SK-N-SH (cell line): Measurements from ENCODE around the gene ELFN2. TPM values are rescaled to one million over a fixed set of nuclear protein-coding genes. Genes with fewer than 3 reads are reported as not detected.

Experiments used
- CTCF ChIA-PET: fragments of 300-600, 350-600 bp; formaldehyde crosslinking; extraction: SDS; loops from one replicate; lab custom pipeline; 2021; lab: Yijun Ruan, JAX
- POLR2A ChIA-PET: fragments of 350-600 bp; sonication (Branson Sonifier 250); formaldehyde crosslinking; extraction: SDS; loops from one replicate; lab custom pipeline; 2020; ENCODE audit warnings: antibody characterized with exemption, inconsistent platforms; lab: Yijun Ruan, JAX
- DNase-seq: peaks from one replicate; pipeline ENCODE4 v3.0.0; 2012
- H2AFZ ChIP-seq: fragments of 200-600 bp; sonication (generic); 2 replicates; pipeline ENCODE4 v1.8.1; 2016; ENCODE audit warnings: antibody characterized with exemption, mild to moderate bottlenecking, low read depth
- H3F3A ChIP-seq: fragments of 200-600 bp; sonication (generic); replicated peaks from 2 replicates; pipeline ENCODE3; 2016; ENCODE audit warnings: antibody characterized with exemption, mild to moderate bottlenecking; ENCODE audit not compliant: insufficient read depth
- H3K27ac ChIP-seq, 2 experiments: fragments of 200-500 bp in 1 of 2; fragments of 200-600 bp in 1 of 2; sonication (Bioruptor generic) in 1 of 2; sonication (generic), shearing (Covaris generic) in 1 of 2; 2 replicates each; pipeline versions ENCODE4 v1.5.1 to v1.6.1; 2014 to 2016; ENCODE audit warnings: low read depth in 2 of 2, inconsistent platforms in 1 of 2, low read length in 1 of 2, mild to moderate bottlenecking in 1 of 2, mixed read lengths in 1 of 2
- H3K27me3 ChIP-seq: fragments of 200-600 bp; sonication (generic), shearing (Covaris generic); 2 replicates; pipeline ENCODE4 v1.6.1; 2016; ENCODE audit warnings: mixed run types; ENCODE audit not compliant: insufficient read depth
- H3K36me3 ChIP-seq, 2 experiments: fragments of 200-500 bp in 1 of 2; fragments of 200-600 bp in 1 of 2; sonication (Bioruptor generic) in 1 of 2; sonication (generic) in 1 of 2; replicated peaks in 1 of 2; 2 replicates each; pipeline versions ENCODE3 to v1.5.1; 2014 to 2016; ENCODE audit warnings: low read length in 1 of 2, mild to moderate bottlenecking in 1 of 2; ENCODE audit not compliant: insufficient read depth in 2 of 2, control insufficient read depth in 1 of 2
- H3K4me1 ChIP-seq, 2 experiments: fragments of 200-500 bp in 1 of 2; fragments of 200-600 bp in 1 of 2; sonication (Bioruptor generic) in 1 of 2; sonication (generic), shearing (Covaris generic) in 1 of 2; 2 replicates each; pipeline versions ENCODE4 v1.5.1 to v1.6.1; 2014 to 2016; ENCODE audit warnings: low read depth in 1 of 2, low read length in 1 of 2, mixed run types in 1 of 2; ENCODE audit not compliant: insufficient read depth in 2 of 2, control insufficient read depth in 1 of 2
- H3K4me2 ChIP-seq: fragments of 200-600 bp; sonication (generic), shearing (Covaris generic); 2 replicates; pipeline ENCODE4 v1.6.1; 2017; ENCODE audit warnings: mixed run types
- H3K4me3 ChIP-seq, 2 experiments: fragments of 200-500 bp in 1 of 2; fragments of 200-600 bp in 1 of 2; sonication (Bioruptor generic) in 1 of 2; sonication (generic), shearing (Covaris generic) in 1 of 2; 2 replicates each; pipeline versions ENCODE4 v1.5.1 to v1.8.1; 2014 to 2016; ENCODE audit warnings: low read depth in 2 of 2, inconsistent platforms in 1 of 2, low read length in 1 of 2, mild to moderate bottlenecking in 1 of 2, mixed read lengths in 1 of 2, moderate library complexity in 1 of 2
- H3K79me2 ChIP-seq: fragments of 200-600 bp; sonication (generic); 2 replicates; pipeline ENCODE4 v1.8.1; 2017; ENCODE audit warnings: mild to moderate bottlenecking; ENCODE audit not compliant: insufficient read depth
- H3K9ac ChIP-seq: fragments of 200-600 bp; sonication (generic); 2 replicates; pipeline ENCODE4 v1.6.1; 2017; ENCODE audit warnings: mixed run types
- H3K9me2 ChIP-seq: fragments of 200-600 bp; sonication (generic); 2 replicates; pipeline ENCODE4 v1.6.1; 2017; ENCODE audit warnings: mixed run types
- H3K9me3 ChIP-seq: fragments of 200-600 bp; sonication (generic); 2 replicates; pipeline ENCODE4 v1.6.1; 2017; ENCODE audit warnings: mixed run types, mild to moderate bottlenecking, moderate library complexity
- H4K20me1 ChIP-seq: fragments of 200-600 bp; sonication (generic); 2 replicates; pipeline ENCODE4 v1.6.1; 2017; ENCODE audit warnings: mild to moderate bottlenecking, mixed run types; ENCODE audit not compliant: insufficient read depth
- ELF1 ChIP-seq: IDR thresholded peaks from 2 replicates; pipeline ENCODE4 v1.4.0; 2012
- GABPA ChIP-seq: IDR thresholded peaks from 2 replicates; pipeline ENCODE4 v1.4.0; 2012; ENCODE audit warnings: low read depth, mild to moderate bottlenecking
- JUND ChIP-seq: IDR thresholded peaks from 2 replicates; pipeline ENCODE4 v1.4.0; 2012
- NRF1 ChIP-seq: IDR thresholded peaks from 2 replicates; pipeline ENCODE4 v1.6.1; 2012; ENCODE audit warnings: low read depth, mild to moderate bottlenecking, low read length
- PBX3 ChIP-seq: IDR thresholded peaks from 2 replicates; pipeline ENCODE4; 2012
- POLR2AphosphoS5 ChIP-seq: IDR thresholded peaks from 2 replicates; pipeline ENCODE4 v1.6.1; 2012; ENCODE audit warnings: low read depth, low read length
- RCOR1 ChIP-seq: fragments of 150-350 bp; IDR thresholded peaks from 2 replicates; pipeline ENCODE4 v1.6.1; 2017; ENCODE audit warnings: antibody characterized with exemption, low read length
- RFX5 ChIP-seq: IDR thresholded peaks from 2 replicates; pipeline ENCODE4 v1.6.1; 2012; ENCODE audit warnings: mild to moderate bottlenecking, improper control_type of control experiment, low read length
- WGBS: methylation state at CpG from one replicate; pipeline ENCODE4 v1.1.6; 2017; ENCODE audit warnings: low lambda C conversion rate; 5-methylcytosine and 5-hydroxymethylcytosine counted together
- polyA plus RNA-seq, 3 experiments: library from polyadenylated mRNA; depleted of rRNA; stranded (reverse); fragments of >200 nt; gene quantifications; 2 replicates each; pipeline ENCODE4 v1.2.3, GENCODE V29; 2012
- TF ChIP-seq, protein P1 (sequence below): IDR thresholded peaks from 2 replicates; pipeline ENCODE4 v1.4.0; 2012; ENCODE audit warnings: low read depth, borderline replicate concordance
- TF ChIP-seq, protein P2 (sequence below): IDR thresholded peaks from 2 replicates; pipeline ENCODE4 v1.6.1; 2012; ENCODE audit warnings: mild to moderate bottlenecking, low read depth, low read length, moderate library complexity

The ELFN2 gene
- polyA plus RNA-seq, 1 of the 3 experiments (the other 2 are of a cell fraction) = 2.8 TPM

- Histone ChIP-seq H3K27ac (no peak overlapping the region), H3K9me3 (no peaks in the 10 kb centered on the region), H3K9ac (no peak overlapping the region), H2AFZ (no peak overlapping the region), H3K27me3 (no peaks in the 10 kb centered on the region), H3K9me2 (no peaks in the 10 kb centered on the region), H3K4me3 (no peak overlapping the region)
- CTCF ChIA-PET = no interaction called here
- no peak for DNase-seq
- TF ChIP-seq RCOR1 (no peak), RFX5 (no peak), GABPA (no peak), ELF1 (no peak), POLR2AphosphoS5 (no peak), PBX3 (no peak), JUND (no peak), NRF1 (no peak)
- TF ChIP-seq, protein P1, sequence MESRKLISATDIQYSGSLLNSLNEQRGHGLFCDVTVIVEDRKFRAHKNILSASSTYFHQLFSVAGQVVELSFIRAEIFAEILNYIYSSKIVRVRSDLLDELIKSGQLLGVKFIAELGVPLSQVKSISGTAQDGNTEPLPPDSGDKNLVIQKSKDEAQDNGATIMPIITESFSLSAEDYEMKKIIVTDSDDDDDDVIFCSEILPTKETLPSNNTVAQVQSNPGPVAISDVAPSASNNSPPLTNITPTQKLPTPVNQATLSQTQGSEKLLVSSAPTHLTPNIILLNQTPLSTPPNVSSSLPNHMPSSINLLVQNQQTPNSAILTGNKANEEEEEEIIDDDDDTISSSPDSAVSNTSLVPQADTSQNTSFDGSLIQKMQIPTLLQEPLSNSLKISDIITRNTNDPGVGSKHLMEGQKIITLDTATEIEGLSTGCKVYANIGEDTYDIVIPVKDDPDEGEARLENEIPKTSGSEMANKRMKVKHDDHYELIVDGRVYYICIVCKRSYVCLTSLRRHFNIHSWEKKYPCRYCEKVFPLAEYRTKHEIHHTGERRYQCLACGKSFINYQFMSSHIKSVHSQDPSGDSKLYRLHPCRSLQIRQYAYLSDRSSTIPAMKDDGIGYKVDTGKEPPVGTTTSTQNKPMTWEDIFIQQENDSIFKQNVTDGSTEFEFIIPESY = no peak
- TF ChIP-seq, protein P2, sequence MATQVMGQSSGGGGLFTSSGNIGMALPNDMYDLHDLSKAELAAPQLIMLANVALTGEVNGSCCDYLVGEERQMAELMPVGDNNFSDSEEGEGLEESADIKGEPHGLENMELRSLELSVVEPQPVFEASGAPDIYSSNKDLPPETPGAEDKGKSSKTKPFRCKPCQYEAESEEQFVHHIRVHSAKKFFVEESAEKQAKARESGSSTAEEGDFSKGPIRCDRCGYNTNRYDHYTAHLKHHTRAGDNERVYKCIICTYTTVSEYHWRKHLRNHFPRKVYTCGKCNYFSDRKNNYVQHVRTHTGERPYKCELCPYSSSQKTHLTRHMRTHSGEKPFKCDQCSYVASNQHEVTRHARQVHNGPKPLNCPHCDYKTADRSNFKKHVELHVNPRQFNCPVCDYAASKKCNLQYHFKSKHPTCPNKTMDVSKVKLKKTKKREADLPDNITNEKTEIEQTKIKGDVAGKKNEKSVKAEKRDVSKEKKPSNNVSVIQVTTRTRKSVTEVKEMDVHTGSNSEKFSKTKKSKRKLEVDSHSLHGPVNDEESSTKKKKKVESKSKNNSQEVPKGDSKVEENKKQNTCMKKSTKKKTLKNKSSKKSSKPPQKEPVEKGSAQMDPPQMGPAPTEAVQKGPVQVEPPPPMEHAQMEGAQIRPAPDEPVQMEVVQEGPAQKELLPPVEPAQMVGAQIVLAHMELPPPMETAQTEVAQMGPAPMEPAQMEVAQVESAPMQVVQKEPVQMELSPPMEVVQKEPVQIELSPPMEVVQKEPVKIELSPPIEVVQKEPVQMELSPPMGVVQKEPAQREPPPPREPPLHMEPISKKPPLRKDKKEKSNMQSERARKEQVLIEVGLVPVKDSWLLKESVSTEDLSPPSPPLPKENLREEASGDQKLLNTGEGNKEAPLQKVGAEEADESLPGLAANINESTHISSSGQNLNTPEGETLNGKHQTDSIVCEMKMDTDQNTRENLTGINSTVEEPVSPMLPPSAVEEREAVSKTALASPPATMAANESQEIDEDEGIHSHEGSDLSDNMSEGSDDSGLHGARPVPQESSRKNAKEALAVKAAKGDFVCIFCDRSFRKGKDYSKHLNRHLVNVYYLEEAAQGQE = no peak
- TF ChIP-seq, all 33 proteins: peak for 0
- Histone ChIP-seq H3K4me1 (peaks cover 0 to 9% of the 10 kb centered on the region in 2 experiments; a peak in 1 of 4 replicates), H3K36me3 (no peaks in the 10 kb centered on the region), H3F3A (no peaks in the 10 kb centered on the region), H3K4me2 (no peak overlapping the region), H3K79me2 (no peaks in the 10 kb centered on the region), H4K20me1 (no peaks in the 10 kb centered on the region)
- POLR2A ChIA-PET = no interaction called here
- 83% methylated on average over 10 of the region's 10 CpGs for WGBS
Observed at GRCh38 chr22:37357446-37358075, 69.7 kb downstream of the ELFN2 start.

- Histone ChIP-seq H3K79me2 (no peaks in the 10 kb centered on the region), H3K4me2 (no peak overlapping the region), H2AFZ (no peak overlapping the region), H3K27ac (no peak overlapping the region), H3F3A (no peaks in the 10 kb centered on the region), H3K4me3 (no peak overlapping the region), H3K27me3 (no peaks in the 10 kb centered on the region), H3K9me2 (no peaks in the 10 kb centered on the region), H4K20me1 (no peaks in the 10 kb centered on the region), H3K9ac (no peak overlapping the region), H3K4me1 (peaks cover 0 to 9% of the 10 kb centered on the region in 2 experiments; a peak in 1 of 4 replicates), H3K36me3 (no peaks in the 10 kb centered on the region), H3K9me3 (no peaks in the 10 kb centered on the region)
- DNase-seq = no peak
- WGBS = 89% methylated on average over 8 of the region's 8 CpGs
- POLR2A ChIA-PET = no interaction called here
- TF ChIP-seq, protein P1 = no peak
- CTCF ChIA-PET = no interaction called here
Observed at GRCh38 chr22:37356922-37357321, 70.4 kb downstream of the ELFN2 start.
